Aorta (tissue), 5 donors: ENCODE results near the gene PSMD2. TPM values are rescaled to one million over a fixed set of nuclear protein-coding genes. Genes with fewer than 3 reads are reported as not detected.
A peak's percentile ranks its signal among the peaks of the same experiment; 100 is the strongest.

Experiments
- ATAC-seq: fragments of 200-7000 bp; cut with Tn5 transposase; one replicate; pipeline ENCODE4 v1.9.1; 2022; ENCODE audit warnings: moderate library complexity; ENCODE audit not compliant: low FRiP score
- DNase-seq, 2 donors: peaks; one replicate each; pipeline ENCODE4 v3.0.0-alpha.2; 2020
- H3K27ac ChIP-seq, 2 donors: one replicate each; pipeline ENCODE4 v1.5.1; 2013; ENCODE audit warnings: low read length in 2 of 2, mild to moderate bottlenecking in 2 of 2, moderate library complexity in 2 of 2, control low read depth in 1 of 2, inconsistent platforms in 1 of 2, low read depth in 1 of 2
- H3K27me3 ChIP-seq, 2 donors: one replicate each; pipeline ENCODE4 v1.6.1; 2013; ENCODE audit warnings: control low read depth in 1 of 2, low read length in 1 of 2, mild to moderate bottlenecking in 1 of 2, moderate library complexity in 1 of 2; ENCODE audit not compliant: insufficient read depth in 2 of 2, control insufficient read depth in 1 of 2
- H3K36me3 ChIP-seq, 2 donors: one replicate each; pipeline ENCODE4 v1.6.1; 2013; ENCODE audit warnings: control low read depth in 1 of 2, low read length in 1 of 2, mild to moderate bottlenecking in 1 of 2; ENCODE audit not compliant: insufficient read depth in 2 of 2, control insufficient read depth in 1 of 2
- H3K4me1 ChIP-seq, 2 donors: one replicate each; pipeline ENCODE4 v1.6.1; 2013; ENCODE audit warnings: low read length in 2 of 2, control low read depth in 1 of 2, mild to moderate bottlenecking in 1 of 2, moderate library complexity in 1 of 2; ENCODE audit not compliant: insufficient read depth in 2 of 2, control insufficient read depth in 1 of 2
- H3K4me3 ChIP-seq, 2 donors: one replicate each; pipeline ENCODE4 v1.5.1; 2013; ENCODE audit warnings: low read length in 2 of 2, control low read depth in 1 of 2, mild to moderate bottlenecking in 1 of 2
- H3K9me3 ChIP-seq: one replicate; pipeline ENCODE4 v1.6.1; 2013; ENCODE audit warnings: mild to moderate bottlenecking, low read length; ENCODE audit not compliant: control insufficient read depth
- WGBS, 2 donors: extraction: QIAGEN DNeasy Blood & Tissue Kit; methylation state at CpG; one replicate each; pipeline ENCODE4 v1.1.7; 2013; 5-methylcytosine and 5-hydroxymethylcytosine counted together
- intact Hi-C, 2 donors: fragments of 100-400 bp; cut with DNase I; formaldehyde crosslinking; loops; one replicate each; pipeline versions ENCODE4 v1.14.2 to v1.15.0; 2022
- polyA plus RNA-seq, 2 donors: library from polyadenylated mRNA; stranded (reverse); fragments of 200-250 nt; gene quantifications; one replicate each; pipeline ENCODE4 v1.2.3, GENCODE V29; 2013
- total RNA-seq, 2 donors: library from RNA; stranded (reverse); fragmentation: NEBNext Ultra II Directional; extraction: Animal tissue kit (Norgen Biotek cat#: 25700); gene quantifications; one replicate each; pipeline ENCODE4 v1.2.1, GENCODE V29; 2021
- donor health status: healthy with polysubstance abuse.
- donor health status: Bipolar disorder and iron deficiency.
- donor health status: DM: no; HTN: no; CAD: no.
- donor health status: DM: no; HTN: no; CAD: no.
- donor health status: DM: yes; HTN: yes; CAD: no.

The PSMD2 gene
- total and polyA plus RNA-seq, 4 donors, result 116 to 143 (median 139) TPM

DNA sequence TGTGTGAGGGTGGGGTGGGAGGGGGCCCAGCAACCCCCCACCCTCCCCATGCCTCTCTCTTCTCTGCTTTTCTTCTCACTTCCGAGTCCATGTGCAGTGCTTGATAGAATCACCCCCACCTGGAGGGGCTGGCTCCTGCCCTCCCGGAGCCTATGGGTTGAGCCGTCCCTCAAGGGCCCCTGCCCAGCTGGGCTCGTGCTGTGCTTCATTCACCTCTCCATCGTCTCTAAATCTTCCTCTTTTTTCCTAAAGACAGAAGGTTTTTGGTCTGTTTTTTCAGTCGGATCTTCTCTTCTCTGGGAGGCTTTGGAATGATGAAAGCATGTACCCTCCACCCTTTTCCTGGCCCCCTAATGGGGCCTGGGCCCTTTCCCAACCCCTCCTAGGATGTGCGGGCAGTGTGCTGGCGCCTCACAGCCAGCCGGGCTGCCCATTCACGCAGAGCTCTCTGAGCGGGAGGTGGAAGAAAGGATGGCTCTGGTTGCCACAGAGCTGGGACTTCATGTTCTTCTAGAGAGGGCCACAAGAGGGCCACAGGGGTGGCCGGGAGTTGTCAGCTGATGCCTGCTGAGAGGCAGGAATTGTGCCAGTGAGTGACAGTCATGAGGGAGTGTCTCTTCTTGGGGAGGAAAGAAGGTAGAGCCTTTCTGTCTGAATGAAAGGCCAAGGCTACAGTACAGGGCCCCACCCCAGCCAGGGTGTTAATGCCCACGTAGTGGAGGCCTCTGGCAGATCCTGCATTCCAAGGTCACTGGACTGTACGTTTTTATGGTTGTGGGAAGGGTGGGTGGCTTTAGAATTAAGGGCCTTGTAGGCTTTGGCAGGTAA is 46.5 kb downstream of the PSMD2 start:
- no peak overlapping the region for H3K4me3 ChIP-seq
- H3K27me3 ChIP-seq, result no peaks in the 10 kb centered on the region
- peaks cover 0 to 6% of the 10 kb centered on the region in 2 donors for H3K36me3 ChIP-seq
- intact Hi-C loops, result no loop called here
- H3K27ac ChIP-seq, result no peak overlapping the region
- DNase-seq (peak in 1 of 2 donors; percentile 63), ATAC-seq (peak; percentile 23)
- WGBS, 2 donors, result 34 to 40% methylated on average over 14 of the region's 14 CpGs
- no peaks in the 10 kb centered on the region for H3K9me3 ChIP-seq
- no peaks in the 10 kb centered on the region for H3K4me1 ChIP-seq

GRCh38 chr3:184346480-184347190 is 47.6 kb downstream of the PSMD2 start:
- no peaks in the 10 kb centered on the region for H3K4me1 ChIP-seq
- peaks cover 0 to 6% of the 10 kb centered on the region in 2 donors for H3K36me3 ChIP-seq
- intact Hi-C loops, result no loop called here
- DNase-seq (no peak), ATAC-seq (no peak)
- no peak overlapping the region for H3K27ac ChIP-seq
- no peak overlapping the region for H3K4me3 ChIP-seq
- WGBS, 2 donors, result 80 to 86% methylated on average over 20 of the region's 20 CpGs
- H3K9me3 ChIP-seq, result no peaks in the 10 kb centered on the region
- H3K27me3 ChIP-seq, result no peaks in the 10 kb centered on the region

- Histone ChIP-seq H3K27me3 (no peaks in the 10 kb centered on the region), H3K36me3 (peaks cover 0 to 6% of the 10 kb centered on the region in 2 donors), H3K4me3 (no peak overlapping the region), H3K9me3 (no peaks in the 10 kb centered on the region), H3K27ac (no peak overlapping the region), H3K4me1 (no peaks in the 10 kb centered on the region)
- 56 to 66% methylated on average over 12 of the region's 12 CpGs for WGBS, 2 donors
- intact Hi-C loops, result no loop called here
- ATAC-seq, result no peak
- DNase-seq, result no peak
Observed at GRCh38 chr3:184347321-184348056, 48.4 kb downstream of the PSMD2 start.

GRCh38 chr3:184348057-184348382 is 49.0 kb downstream of the PSMD2 start:
- no peaks in the 10 kb centered on the region for H3K9me3 ChIP-seq
- H3K4me3 ChIP-seq, result no peak overlapping the region
- peaks cover 0 to 6% of the 10 kb centered on the region in 2 donors for H3K36me3 ChIP-seq
- H3K27me3 ChIP-seq, result no peaks in the 10 kb centered on the region
- 77 to 79% methylated on average over 4 of the region's 4 CpGs for WGBS, 2 donors
- no peaks in the 10 kb centered on the region for H3K4me1 ChIP-seq
- intact Hi-C loops, result no loop called here
- ATAC-seq (no peak), DNase-seq (no peak)
- H3K27ac ChIP-seq, result no peak overlapping the region

DNA sequence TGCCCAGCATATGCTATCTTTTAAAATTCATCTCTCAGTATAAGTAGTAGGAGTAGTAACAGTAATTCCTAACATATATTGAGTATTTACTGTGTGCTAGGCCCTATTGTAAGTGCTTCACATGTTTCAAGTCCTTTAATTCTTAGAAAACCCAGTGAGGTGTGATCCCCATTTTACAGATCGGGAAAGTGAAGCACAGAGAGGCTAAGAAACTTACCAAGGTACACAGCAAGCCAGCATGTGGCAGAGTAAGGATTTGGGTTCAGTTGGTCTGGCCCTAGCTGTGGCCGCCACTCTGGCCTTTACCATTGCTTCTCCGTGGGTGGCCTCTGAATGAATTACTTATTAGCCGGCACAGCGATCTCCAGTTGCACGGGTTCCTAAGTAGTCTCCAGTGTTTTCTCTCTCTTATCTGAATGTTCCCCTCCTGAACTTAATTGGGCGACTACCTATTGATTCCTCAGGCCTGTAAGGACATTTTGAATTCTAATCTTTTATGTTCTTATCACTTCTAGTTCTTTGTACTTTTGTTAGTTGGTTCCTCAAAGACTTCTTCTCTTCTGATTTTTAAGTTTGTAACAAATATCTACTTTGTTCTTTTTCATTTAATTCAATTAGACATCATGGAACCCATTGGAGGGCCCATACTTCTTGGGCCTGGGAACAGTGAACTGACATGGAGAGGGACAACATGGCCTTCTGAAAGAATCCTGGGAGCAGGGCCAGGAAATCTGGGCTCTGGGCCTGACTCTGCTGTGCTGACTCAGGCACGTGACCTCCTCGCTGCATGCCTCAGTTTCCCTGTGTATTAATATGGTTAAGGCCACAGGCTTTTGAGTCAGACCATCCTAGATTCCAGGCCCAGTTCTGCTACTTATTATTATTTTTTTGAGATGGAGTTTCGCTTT is 50.8 kb downstream of the PSMD2 start:
- H3K27ac ChIP-seq, result no peak overlapping the region
- H3K27me3 ChIP-seq, result no peaks in the 10 kb centered on the region
- no peaks in the 10 kb centered on the region for H3K9me3 ChIP-seq
- DNase-seq, result no peak
- intact Hi-C loops, result no loop called here
- H3K36me3 ChIP-seq, result peaks cover 0 to 2% of the 10 kb centered on the region in 2 donors
- H3K4me1 ChIP-seq, result no peaks in the 10 kb centered on the region
- 82 to 85% methylated on average over 10 of the region's 10 CpGs for WGBS, 2 donors
- no peak for ATAC-seq
- H3K4me3 ChIP-seq, result no peak overlapping the region

GRCh38 chr3:184350618-184351017 is 51.6 kb downstream of the PSMD2 start:
- 94 to 97% methylated on average over 6 of the region's 6 CpGs for WGBS, 2 donors
- Histone ChIP-seq H3K4me3 (no peak overlapping the region), H3K27ac (no peak overlapping the region), H3K4me1 (no peaks in the 10 kb centered on the region), H3K36me3 (no peaks in the 10 kb centered on the region), H3K27me3 (no peaks in the 10 kb centered on the region), H3K9me3 (no peaks in the 10 kb centered on the region)
- no peak for ATAC-seq
- intact Hi-C loops, result no loop called here
- no peak for DNase-seq

GRCh38 chr3:184351511-184352148 is 52.6 kb downstream of the PSMD2 start:
- 52 to 53% methylated on average over 9 of the region's 9 CpGs for WGBS, 2 donors
- H3K4me1 ChIP-seq, result no peaks in the 10 kb centered on the region
- H3K4me3 ChIP-seq, result no peak overlapping the region
- H3K9me3 ChIP-seq, result no peaks in the 10 kb centered on the region
- intact Hi-C loops, result no loop called here
- no peak overlapping the region for H3K27ac ChIP-seq
- no peaks in the 10 kb centered on the region for H3K36me3 ChIP-seq
- DNase-seq (no peak), ATAC-seq (no peak)
- no peaks in the 10 kb centered on the region for H3K27me3 ChIP-seq
